SH-SY5Y (cell line): Measurements from ENCODE around the gene CRTC3.

Source experiments
- GATA2 ChIP-seq: IDR thresholded peaks from 2 replicates; pipeline ENCODE4 v1.6.1; 2011; ENCODE audit warnings: mild to moderate bottlenecking, low read depth, low read length
- GATA3 ChIP-seq: IDR thresholded peaks from 2 replicates; pipeline ENCODE4 v1.6.1; 2011; ENCODE audit warnings: low read depth, mild to moderate bottlenecking, low read length, moderate library complexity

- TF ChIP-seq GATA2 (no peak), GATA3 (no peak)
Observed at GRCh38 chr15:90519688-90520087, 10.0 kb upstream of the CRTC3 start.
